Pons (tissue), 1 donor: ENCODE data around the gene SLC1A4.
"Not testable (repeated sequence)": the region's sequence is repeated elsewhere in the genome, so short reads cannot be mapped to it uniquely, and the experiment has no call there.

Experiments used
- DNase-seq: peaks from one replicate; pipeline ENCODE4 v3.0.0-alpha.2; 2016; ENCODE audit warnings: low spot score

Gene SLC1A4

DNA sequence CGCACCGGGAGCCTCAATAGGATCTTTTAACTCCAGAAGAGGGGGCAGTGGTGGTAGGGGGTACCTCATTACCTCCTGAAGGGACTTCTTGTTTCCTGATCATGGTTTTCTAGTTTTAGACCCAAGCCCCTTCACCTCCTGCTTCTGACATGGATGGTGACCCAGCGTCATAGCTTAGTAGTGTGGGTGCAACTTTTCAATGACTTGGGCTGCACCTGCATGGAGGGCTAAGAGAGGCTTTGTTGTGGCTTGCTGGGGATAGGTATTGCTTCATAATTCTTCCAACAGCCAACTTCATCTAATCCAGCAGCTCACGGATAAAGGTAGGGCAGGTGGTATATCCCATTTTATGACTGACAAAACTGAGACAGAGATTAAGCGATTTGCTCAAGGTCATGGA is 3.0 kb downstream of the SLC1A4 start:
- DNase-seq = no peak

- DNase-seq = no peak
Measured at GRCh38 chr2:64992990-64993389, 3.8 kb downstream of the SLC1A4 start.

- no peak for DNase-seq
Measured at GRCh38 chr2:64995041-64995440, 5.8 kb downstream of the SLC1A4 start.

- DNase-seq = peak; percentile 38
Measured at GRCh38 chr2:64996871-64997307, 7.7 kb downstream of the SLC1A4 start.

GRCh38 chr2:64998658-64999061 is 9.5 kb downstream of the SLC1A4 start:
- peak; percentile 63 for DNase-seq

GRCh38 chr2:64999754-65000153 is 10.6 kb downstream of the SLC1A4 start:
- DNase-seq = no peak

GRCh38 chr2:65000644-65001043 is 11.4 kb downstream of the SLC1A4 start:
- DNase-seq = no peak

- DNase-seq = no peak
Measured at GRCh38 chr2:65003037-65003436, 13.8 kb downstream of the SLC1A4 start.

DNA sequence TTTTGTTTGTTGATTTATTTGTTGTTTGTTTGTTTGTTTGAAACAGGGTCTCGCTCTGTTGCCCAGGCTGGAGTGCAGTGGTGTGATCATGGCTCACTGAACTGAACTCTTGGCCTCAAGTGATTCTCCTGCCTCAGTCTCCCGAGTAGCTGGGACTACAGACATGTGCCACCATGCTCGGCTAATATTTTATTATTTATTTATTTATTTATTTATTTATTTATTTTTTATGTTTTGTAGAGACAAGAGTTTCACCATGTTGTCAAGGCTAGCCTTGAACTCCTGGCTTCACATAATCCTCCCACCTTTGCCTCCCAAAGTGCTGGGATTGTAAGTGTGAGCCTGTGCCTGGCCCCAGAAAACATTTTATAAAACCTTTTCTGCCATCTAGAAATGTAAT is 15.0 kb downstream of the SLC1A4 start:
- not testable (repeated sequence) for DNase-seq

DNA sequence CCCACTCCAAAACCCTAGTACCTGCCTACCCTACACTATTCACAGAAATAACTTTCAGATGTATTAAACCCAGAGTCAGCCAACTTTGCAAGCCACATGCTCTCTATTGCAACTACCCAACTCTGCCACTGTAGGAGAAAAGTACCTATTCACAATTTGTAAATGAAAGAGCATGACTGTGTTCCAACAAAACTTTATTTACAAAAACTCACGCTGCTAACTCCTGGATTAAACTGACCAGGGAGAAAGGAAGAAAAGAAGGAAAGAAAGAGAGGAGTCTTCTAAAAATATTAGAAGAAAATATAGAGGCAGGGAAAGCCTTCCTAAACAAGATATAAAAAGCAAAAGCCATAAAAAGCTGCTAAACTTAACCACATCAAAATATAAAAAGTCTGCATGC is 24.6 kb downstream of the SLC1A4 start:
- no peak for DNase-seq

GRCh38 chr2:65015731-65016130 is 26.5 kb downstream of the SLC1A4 start:
- DNase-seq = no peak

DNA sequence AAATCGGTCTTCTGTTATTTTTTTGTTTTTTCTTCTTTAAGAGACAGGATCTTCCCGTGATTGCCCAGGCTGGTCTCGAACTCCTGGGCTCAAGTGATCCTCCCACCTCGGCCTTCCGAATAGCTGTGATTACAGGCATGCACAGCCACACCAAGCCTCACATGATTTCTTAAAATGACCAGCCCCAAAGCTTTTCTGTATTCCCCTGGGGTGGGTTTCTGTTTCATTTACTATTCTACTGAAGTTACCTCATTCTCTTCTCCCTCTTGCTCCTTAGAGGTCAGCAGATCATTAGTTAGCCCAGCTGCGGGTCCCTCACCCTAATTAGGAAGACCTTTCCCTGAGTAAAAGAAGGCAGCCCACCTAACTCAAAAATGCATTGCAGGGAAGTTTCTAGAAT is 27.6 kb downstream of the SLC1A4 start:
- no peak for DNase-seq

GRCh38 chr2:65017335-65017734 is 28.1 kb downstream of the SLC1A4 start:
- peak; percentile 70 for DNase-seq

- peak; percentile 71 for DNase-seq
Measured at GRCh38 chr2:65018141-65018582, 29.0 kb downstream of the SLC1A4 start.

GRCh38 chr2:65019010-65019409 is 29.8 kb downstream of the SLC1A4 start:
- DNase-seq = no peak

DNA sequence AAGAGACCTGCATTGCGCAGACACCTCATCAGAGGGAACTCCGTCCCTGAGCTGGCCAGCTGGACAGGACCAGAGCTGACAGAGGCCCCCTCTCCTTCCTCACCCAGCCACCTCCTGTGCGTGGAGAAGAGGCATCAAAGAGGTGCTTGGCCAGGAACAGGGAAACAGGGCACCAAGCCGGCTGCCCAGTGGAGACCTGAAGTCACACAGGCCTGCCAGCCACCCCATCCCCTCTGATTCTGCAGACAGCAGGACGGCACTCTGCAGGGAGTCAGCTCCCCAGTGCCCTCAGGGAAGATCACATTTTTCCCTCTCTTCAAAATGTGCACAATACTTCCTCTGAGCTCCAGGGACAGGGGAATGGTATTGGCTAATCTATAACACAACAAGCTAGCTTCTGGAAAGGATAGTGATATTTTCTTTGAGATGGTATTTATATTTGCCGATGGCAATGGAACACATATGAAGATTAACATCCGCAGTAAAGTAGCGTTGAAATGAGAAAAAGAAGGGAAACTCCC is 30.5 kb downstream of the SLC1A4 start:
- no peak for DNase-seq

DNA sequence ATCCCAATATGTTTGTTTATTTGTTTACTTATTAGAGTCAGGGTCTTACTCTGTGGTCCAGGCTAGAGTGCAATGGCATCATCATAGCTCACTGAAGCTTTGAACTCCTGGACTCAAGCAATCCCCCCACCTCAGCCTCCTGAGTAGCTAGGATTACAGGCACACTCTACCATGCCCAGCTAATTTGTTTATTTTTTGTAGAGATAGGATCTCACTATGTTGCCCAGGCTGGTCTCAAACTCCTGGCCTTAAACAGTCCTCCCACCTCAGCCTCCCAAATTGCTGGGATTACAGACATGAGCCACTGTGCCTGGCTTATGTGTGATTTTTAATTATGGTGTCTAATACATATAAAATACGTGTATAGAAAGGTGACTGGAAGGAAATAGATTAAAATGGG is 31.1 kb downstream of the SLC1A4 start:
- not testable (repeated sequence) for DNase-seq

GRCh38 chr2:65020943-65021528 is 31.8 kb downstream of the SLC1A4 start:
- no peak for DNase-seq

- no peak for DNase-seq
Measured at GRCh38 chr2:65021709-65022108, 32.5 kb downstream of the SLC1A4 start.

GRCh38 chr2:65022189-65022588 is 33.0 kb downstream of the SLC1A4 start:
- no peak for DNase-seq

GRCh38 chr2:65023742-65024141 is 34.5 kb downstream of the SLC1A4 start:
- DNase-seq = no peak

GRCh38 chr2:65024149-65024829 is 35.1 kb downstream of the SLC1A4 start:
- DNase-seq = no peak

DNA sequence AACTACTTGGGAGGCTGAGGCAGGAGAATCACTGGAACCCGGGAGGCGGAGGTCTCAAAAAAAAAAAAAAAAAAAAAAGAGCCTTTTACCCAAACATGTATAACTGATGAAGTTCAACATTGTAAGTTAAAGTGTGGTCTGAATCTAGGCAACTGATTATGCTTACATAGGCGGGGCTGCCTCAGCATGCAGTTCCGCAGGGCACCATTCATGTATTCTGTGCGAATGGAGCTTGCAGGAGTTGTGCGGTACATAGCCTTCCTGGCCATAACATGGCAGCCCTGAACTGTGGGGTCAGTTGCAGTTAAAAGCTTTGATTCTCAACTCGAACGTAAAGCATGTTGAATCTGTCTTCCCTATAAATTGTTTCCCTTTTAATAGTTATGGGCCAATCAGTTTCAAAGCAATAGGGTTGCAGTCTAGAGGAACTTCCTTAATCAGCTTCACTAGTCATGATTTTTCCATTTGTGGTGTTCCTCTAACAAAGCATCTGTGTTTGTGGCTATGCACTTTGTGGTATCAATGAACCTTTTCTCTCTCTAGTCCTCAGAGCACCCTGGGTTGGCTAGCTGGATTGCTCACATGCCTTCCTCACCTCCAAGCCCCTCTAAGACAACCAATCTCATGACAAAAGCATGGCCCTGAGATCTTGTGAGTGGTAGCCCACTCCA is 36.4 kb downstream of the SLC1A4 start:
- DNase-seq = peak; percentile 78
